Measurements from ENCODE around the gene DNAI2.

The DNAI2 gene

GRCh38 chr17:74274060-74274708 lies at the start of gene DNAI2:
TSS of gene DNAI2 (plus strand) at chr17:74274234. CDS start at chr17:74281818, 7,584 bp downstream.
- DNase-seq, result no peak

- DNase-seq, result no peak
Observed at GRCh38 chr17:74224959-74225725, 48.9 kb upstream of the DNAI2 start.

DNA sequence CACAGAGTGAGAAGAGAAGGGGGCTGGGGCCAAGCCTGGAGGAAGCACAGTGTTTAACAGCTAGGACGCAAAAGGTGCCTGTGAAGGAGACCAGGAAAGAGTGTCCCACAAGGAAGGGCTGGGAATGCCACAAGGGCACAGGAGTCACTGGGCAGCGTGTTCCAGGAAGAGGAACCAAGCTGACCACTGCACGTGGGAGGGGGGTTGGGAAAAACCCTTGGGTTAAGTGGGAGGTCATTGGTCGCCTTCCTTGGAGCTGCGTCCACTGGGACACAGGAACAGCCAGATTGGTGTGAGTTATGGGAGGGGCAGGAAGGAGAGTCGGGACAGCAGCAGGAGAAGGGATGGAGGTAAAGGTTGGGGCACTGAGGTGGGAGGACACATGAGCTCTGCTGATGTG lies 47.8 kb upstream of the DNAI2 start:
- no peak for DNase-seq

DNA sequence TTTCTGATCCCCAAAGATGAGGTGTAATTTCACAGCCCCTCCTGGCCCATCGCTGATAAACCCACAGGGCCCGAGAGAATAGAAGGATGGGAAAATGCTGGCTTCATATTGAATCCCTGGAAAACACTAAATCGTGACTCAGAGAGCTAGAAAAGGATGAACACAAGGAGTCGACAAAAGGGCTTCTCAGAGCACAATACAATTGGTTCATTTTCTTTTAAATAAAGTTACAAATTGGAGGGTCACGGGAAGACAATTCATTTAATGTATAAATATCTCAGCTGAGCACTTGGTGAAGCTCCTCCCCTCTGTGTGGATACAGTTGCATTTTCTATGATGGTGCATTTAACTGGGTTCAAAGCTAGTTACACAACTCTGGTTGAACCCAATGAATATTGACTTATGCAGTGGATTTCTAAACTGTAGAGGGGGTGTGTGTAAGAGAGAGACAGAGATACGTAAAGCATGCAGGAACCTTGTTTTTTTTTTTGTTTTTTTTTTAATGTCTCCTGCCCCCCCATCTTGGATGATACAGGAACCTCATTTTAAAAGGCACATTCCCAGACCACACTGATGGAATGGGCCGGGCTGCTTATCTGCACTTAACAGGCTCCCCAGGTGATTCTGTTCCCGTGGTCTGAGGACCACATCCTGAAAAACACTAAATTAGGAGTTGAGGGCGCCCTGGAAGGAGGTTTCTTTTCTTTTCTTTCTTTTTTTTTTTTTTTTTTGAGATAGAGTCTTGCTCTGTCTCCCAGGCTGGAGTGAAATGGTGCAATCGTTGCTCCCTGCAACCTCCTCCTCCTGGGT lies 46.6 kb upstream of the DNAI2 start:
- DNase-seq, result no peak

- no peak for DNase-seq
Observed at GRCh38 chr17:74228306-74228978, 45.6 kb upstream of the DNAI2 start.

GRCh38 chr17:74230896-74231295 lies 43.1 kb upstream of the DNAI2 start:
- DNase-seq, result no peak

DNA sequence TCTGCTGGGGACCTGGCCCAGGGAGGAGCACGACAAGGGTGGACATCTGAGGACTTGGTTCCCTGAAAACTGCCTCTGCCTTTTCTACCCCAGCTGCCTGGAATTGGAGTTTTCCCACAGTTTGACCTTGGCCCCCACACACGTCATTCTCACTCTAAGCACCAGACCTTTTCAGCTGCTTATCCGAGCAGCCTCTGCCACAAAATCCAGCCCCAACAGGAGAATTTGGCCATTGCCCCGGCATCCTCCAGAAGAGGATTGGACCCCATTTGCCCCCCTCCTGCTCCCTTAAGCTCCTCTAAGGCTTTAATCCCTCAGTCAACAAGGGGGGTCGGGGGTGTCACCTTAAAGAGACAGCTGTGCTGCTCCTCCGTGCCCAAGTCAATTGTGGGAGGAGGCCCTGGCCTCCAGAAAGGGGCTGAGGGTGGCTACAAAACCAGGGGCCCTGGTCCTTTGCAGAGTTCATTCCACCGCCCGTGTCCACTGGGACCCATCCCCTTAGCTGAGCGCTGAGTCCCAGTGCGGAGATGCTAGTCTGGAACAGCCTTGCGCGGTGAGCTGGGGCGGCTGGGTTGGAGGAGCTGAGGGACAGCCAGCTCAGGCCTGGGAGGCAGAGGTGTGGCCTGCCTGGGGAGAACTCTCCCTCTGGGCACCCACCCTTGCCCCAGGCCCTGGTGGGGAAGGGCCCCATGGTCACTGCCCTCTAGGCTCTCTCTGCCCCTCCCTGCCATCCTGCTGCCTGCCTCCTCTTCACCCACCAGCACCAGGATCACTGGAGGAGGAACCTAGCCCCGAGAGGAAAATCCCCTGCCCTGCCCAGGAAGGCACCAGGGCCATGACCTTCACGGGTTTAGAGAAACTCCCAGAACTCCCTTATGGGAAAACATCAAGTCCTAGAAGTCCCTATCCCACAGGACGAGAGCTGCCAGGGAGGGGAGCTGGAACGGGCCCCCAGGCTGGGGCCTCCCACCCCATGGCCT lies 41.8 kb upstream of the DNAI2 start:
- no peak for DNase-seq

DNA sequence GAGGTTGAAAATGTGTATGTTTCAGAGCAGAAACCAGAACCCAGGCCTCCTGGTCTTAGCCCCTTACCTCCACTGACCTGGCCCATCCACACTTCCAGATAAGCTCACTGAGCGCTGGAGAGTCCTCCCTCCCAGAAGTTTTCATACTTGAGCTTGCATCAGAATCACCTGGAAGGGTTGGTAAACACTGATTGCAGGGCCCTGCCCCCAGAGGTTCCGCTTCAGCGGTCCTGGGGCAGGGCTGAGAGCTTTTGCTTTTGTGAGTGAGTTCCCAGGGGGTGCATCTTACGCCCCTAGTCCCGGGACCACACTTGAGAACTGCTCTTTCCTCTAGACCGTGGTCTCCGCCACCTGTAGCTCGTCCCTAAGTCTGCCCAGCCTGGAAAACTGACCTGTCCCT lies 40.1 kb upstream of the DNAI2 start:
- no peak for DNase-seq

DNA sequence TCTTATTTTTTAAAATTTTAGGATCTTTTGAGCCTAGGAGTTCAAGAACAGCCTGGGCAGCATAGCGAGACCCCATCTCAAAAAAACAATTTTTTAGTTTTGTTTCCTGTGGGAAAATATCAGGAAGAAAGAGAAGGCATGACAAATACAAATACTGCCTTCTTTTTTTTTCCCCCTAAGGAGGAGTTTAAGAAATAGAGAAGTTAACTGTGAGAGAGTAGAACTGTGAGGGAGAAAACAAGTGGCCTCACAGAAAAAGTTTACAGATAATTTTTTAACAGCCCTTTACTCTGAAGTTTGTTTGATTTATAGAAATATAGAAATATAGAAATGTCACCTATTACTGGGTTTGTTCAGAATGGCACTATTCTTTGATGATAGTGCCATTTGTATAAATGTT lies 39.5 kb upstream of the DNAI2 start:
- DNase-seq, result no peak

DNA sequence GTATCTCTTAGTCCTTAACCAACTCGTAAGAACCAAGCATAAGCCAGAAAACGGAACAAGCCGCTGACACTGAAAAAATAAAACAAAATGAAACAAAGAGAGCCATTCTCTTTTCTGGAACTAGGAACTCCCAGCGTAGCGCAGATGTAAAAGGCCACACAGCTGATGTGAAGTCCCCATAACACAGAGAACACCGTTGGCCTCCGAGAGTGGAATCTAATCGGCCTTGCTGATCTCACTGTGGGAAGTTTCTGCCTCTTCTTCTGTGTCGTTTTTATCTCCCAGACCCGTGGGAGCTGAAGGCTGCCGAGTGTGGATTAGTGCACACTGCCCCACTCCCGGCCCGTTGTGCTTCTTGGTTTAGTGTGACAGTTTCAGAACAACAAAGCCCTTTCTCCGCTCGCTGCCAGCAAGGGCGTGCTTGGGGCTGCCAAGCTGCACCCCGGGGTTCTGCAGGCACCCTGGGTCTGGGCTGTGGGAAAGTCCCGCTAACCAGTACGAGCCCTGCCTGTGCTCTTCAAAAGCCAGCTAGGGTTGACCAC lies 38.9 kb upstream of the DNAI2 start:
- no peak for DNase-seq

GRCh38 chr17:74235911-74236371 lies 38.1 kb upstream of the DNAI2 start:
- DNase-seq, result no peak

DNA sequence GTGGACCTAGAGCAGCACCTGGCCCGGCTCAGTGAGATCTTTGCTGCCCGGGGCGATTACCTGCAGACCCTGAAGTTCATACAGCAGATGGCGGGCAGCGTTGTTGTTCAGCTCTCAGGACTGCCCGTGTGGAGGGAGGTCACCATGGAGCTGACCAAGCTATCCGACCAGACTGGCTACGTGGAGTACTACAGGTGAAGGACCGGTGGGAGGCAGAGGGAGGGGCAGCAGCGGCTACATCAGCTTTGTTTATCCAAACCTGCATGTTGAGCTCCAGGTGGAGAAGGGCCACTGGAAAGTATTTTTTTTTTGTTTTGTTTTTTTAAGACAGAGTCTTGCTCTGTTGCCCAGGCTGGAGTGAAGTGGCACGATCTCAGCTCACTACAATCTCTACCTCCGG lies 36.7 kb upstream of the DNAI2 start:
- DNase-seq, result no peak

GRCh38 chr17:74239172-74239571 lies 34.9 kb upstream of the DNAI2 start:
- no peak for DNase-seq

GRCh38 chr17:74240618-74241205 lies 33.3 kb upstream of the DNAI2 start:
- no peak for DNase-seq

GRCh38 chr17:74241431-74241830 lies 32.6 kb upstream of the DNAI2 start:
- no peak for DNase-seq

DNA sequence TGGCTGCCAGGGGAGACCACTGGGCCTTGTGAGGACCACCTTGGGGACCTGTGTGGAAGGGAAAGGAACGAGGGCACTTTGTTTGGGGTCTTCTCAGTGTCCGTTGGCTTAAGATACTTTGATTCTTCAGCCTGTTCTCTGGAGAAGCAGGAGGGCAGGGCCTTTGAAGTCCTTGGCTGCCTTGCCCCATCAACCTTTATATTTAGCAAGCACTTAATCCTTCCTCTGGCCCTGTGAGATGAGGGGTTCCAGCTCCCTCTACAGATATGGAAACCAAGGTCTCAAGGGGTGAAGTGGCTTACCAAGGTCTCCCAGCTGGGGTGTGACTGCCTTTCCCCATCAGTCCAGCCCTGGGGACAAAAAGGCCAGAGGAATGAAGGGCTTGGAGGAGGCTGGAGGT lies 32.2 kb upstream of the DNAI2 start:
- DNase-seq, result no peak

- DNase-seq, result no peak
Observed at GRCh38 chr17:74243013-74243755, 30.9 kb upstream of the DNAI2 start.

- DNase-seq, result no peak
Observed at GRCh38 chr17:74244128-74244527, 29.9 kb upstream of the DNAI2 start.

- no peak for DNase-seq
Observed at GRCh38 chr17:74244548-74244947, 29.5 kb upstream of the DNAI2 start.

GRCh38 chr17:74245145-74245831 lies 28.7 kb upstream of the DNAI2 start:
- DNase-seq, result no peak
